HG03432 (cell line): ENCODE measurements around the gene INO80B.
"Not testable (repeated sequence)": the region's sequence is repeated elsewhere in the genome, so short reads cannot be mapped to it uniquely, and the experiment has no call there.

Experiments
- ATAC-seq: cut with Tn5 transposase; IDR thresholded peaks from one replicate; pipeline ENCODE4 v1.9.1; 2021; ENCODE audit warnings: mild to moderate bottlenecking, moderate library complexity; ENCODE audit not compliant: unreplicated experiment

Gene INO80B

GRCh38 chr2:74474899-74475298, 20.0 kb downstream of the INO80B start:
- no peak for ATAC-seq

GRCh38 chr2:74481431-74481830, 26.5 kb downstream of the INO80B start:
- ATAC-seq, result no peak

GRCh38 chr2:74481961-74482800, 27.3 kb downstream of the INO80B start:
- peak; percentile 42 for ATAC-seq

- peak; percentile 93 for ATAC-seq
Measured at GRCh38 chr2:74482801-74483674, 28.2 kb downstream of the INO80B start, which contains the start of the genes CCDC142 and TTC31. TSS of gene CCDC142 (minus strand) at chr2:74482998. CDS start at chr2:74482837, 161 bp downstream. TSS of gene TTC31 (plus strand) at chr2:74483081. CDS start at chr2:74483096, 15 bp downstream.

GRCh38 chr2:74483675-74484164, 28.8 kb downstream of the INO80B start:
- not testable (repeated sequence) for ATAC-seq

GRCh38 chr2:74486141-74486540, 31.3 kb downstream of the INO80B start:
- ATAC-seq, result no peak

- no peak for ATAC-seq
Measured at GRCh38 chr2:74488643-74489481, 34.0 kb downstream of the INO80B start.

GRCh38 chr2:74489906-74490305, 35.0 kb downstream of the INO80B start:
- ATAC-seq, result no peak

- no peak for ATAC-seq
Measured at GRCh38 chr2:74491648-74492544, 37.0 kb downstream of the INO80B start.

GRCh38 chr2:74493546-74493945, 38.7 kb downstream of the INO80B start:
- no peak for ATAC-seq

GRCh38 chr2:74495440-74495839, 40.6 kb downstream of the INO80B start:
- no peak for ATAC-seq

- ATAC-seq, result no peak
Measured at GRCh38 chr2:74496997-74497776, 42.3 kb downstream of the INO80B start.

GRCh38 chr2:74497777-74498499, 43.1 kb downstream of the INO80B start:
- peak; percentile 39 for ATAC-seq

GRCh38 chr2:74498500-74499266, 43.8 kb downstream of the INO80B start:
- no peak for ATAC-seq

- no peak for ATAC-seq
Measured at GRCh38 chr2:74499267-74499939, 44.5 kb downstream of the INO80B start, which contains the start of gene LBX2. TSS of gene LBX2 (minus strand) at chr2:74499603. CDS start at chr2:74499537, 66 bp downstream.

GRCh38 chr2:74499940-74500577, 45.2 kb downstream of the INO80B start:
- no peak for ATAC-seq
